Measurements from ENCODE around the gene MSI1. TPM values are rescaled to one million over a fixed set of nuclear protein-coding genes. Genes with fewer than 3 reads are reported as not detected.

Gene MSI1
- total RNA-seq, 1 experiment from 2014 or later = 1.7 TPM

DNA sequence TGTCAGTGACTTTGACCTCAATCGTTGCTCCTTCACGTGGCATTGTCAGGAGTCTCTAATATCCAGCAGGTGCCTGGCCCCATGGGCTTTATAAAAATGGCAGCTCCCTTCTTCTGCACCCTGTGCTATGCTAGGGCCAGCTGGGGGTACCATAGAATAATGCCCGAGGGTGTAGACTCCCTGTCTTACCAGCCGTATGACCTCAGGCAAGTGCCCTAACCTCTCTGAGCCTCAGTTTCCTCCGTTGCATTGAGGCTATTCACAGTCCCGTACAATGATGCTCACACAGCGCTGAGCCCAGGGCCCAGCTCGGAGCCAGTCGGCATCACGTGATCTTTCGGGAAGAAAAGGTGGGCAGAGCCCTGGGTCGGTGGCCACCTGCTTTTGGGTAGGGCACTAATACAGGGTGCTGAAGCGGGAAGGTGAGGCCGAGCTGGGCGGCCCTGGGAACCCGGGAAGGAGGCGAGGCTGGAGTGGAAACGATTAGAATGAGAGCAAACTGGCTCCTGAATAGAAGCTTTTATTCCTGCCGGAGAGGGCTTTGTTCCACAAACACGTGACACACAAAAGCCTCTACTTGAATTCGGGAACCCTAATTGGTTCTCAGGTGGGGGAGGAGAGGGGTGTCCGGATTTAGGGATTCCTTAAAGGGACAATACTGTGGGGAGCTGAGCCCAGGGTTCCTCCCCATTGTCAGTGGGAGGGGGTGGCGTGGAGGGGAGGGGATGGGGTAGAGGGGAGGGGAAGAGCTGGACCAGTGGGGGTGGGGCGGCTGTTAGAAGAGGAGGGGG, 19.9 kb upstream of the MSI1 start:
- Histone ChIP-seq H3K9me3 (ENCODE audit: insufficient read depth, low read depth) (no peaks in the 10 kb centered on the region), H3K4me1 (replicated peaks; ENCODE audit: insufficient read depth) (peaks cover 2% of the 10 kb centered on the region), H3K79me2 (ENCODE audit: low read depth) (no peaks in the 10 kb centered on the region), H2AFZ (no peak overlapping the region), H3F3A (ENCODE audit: insufficient read depth, low read depth) (peaks cover 4% of the 10 kb centered on the region; the same call in 1 of the 2 replicates), H4K20me1 (ENCODE audit: insufficient read depth) (no peaks in the 10 kb centered on the region), H3K4me3 (no peak overlapping the region), H3K9me2 (ENCODE audit: insufficient read depth) (no peaks in the 10 kb centered on the region), H3K36me3 (ENCODE audit: low read depth) (no peaks in the 10 kb centered on the region), H3K27me3 (ENCODE audit: insufficient read depth, low read depth) (no peaks in the 10 kb centered on the region), H3K4me2 (no peak overlapping the region), H3K27ac (no peak overlapping the region)
- intact Hi-C loops (cut with micrococcal nuclease; ENCODE audit: unreplicated experiment) = no loop called here
- CTCF ChIA-PET = interaction anchor here (0.6 kb wide), 1 partner anchor 21 kb away, joined by 5 read pairs; no protein-coding TSS in a partner anchor
- BruUV-seq (replicated peaks) = no TSS peak
- DNase-seq = no peak
- no peak for TF ChIP-seq EZH2 (IDR thresholded peaks at IDR 0.05; ENCODE audit: low read depth)
- TF ChIP-seq, protein P1, sequence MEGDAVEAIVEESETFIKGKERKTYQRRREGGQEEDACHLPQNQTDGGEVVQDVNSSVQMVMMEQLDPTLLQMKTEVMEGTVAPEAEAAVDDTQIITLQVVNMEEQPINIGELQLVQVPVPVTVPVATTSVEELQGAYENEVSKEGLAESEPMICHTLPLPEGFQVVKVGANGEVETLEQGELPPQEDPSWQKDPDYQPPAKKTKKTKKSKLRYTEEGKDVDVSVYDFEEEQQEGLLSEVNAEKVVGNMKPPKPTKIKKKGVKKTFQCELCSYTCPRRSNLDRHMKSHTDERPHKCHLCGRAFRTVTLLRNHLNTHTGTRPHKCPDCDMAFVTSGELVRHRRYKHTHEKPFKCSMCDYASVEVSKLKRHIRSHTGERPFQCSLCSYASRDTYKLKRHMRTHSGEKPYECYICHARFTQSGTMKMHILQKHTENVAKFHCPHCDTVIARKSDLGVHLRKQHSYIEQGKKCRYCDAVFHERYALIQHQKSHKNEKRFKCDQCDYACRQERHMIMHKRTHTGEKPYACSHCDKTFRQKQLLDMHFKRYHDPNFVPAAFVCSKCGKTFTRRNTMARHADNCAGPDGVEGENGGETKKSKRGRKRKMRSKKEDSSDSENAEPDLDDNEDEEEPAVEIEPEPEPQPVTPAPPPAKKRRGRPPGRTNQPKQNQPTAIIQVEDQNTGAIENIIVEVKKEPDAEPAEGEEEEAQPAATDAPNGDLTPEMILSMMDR (conservative IDR thresholded peaks at IDR 0.05) = no peak
- POLR2A ChIA-PET (ENCODE audit: unreplicated experiment) = interaction anchor here (0.7 kb wide), 1 partner anchor 17 kb away, joined by 5 read pairs; no protein-coding TSS in a partner anchor

DNA sequence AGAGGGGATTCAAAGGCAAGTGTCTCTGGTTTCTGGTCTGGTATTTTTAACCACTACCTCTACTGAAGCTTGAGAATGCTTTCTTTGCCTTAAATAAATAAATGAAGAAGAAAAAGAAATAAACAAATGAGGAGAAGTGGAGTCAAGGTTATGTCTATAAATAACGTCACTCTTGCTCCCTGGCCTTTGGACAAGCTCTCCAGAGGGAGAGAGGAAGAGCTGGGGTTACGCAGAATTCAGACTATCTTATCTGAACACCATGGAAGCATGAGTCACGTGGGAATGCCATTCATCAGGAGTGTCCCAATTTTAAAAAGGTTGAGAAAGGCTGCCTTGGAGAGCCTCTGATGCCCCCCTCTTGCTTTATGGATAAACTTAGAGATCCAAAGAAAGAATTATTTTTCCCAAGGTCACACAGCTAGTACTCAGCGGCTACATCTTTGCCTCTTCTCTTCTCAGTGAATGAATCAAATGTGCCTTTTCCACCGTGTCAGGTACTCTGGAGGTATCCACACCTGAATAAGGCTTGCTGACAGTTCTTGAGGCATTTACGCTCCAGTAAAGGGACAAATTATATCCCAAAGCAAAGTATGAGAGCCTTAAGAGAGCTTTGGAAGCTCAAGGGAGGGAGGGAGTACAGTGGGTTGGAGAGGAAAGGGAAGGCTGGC, 12.9 kb upstream of the MSI1 start:
- no peak overlapping the region for H3K4me2 ChIP-seq
- no peaks in the 10 kb centered on the region for H3K9me2 ChIP-seq (ENCODE audit: insufficient read depth)
- POLR2A ChIA-PET (ENCODE audit: unreplicated experiment) = no interaction called here
- TF ChIP-seq, protein P1 (conservative IDR thresholded peaks at IDR 0.05) = no peak
- TF ChIP-seq EZH2 (IDR thresholded peaks at IDR 0.05; ENCODE audit: low read depth) = no peak
- no TSS peak for BruUV-seq (replicated peaks)
- H3K79me2 ChIP-seq (ENCODE audit: low read depth) = no peaks in the 10 kb centered on the region
- H3K27ac ChIP-seq = no peak overlapping the region
- no peaks in the 10 kb centered on the region for H3K4me1 ChIP-seq (replicated peaks; ENCODE audit: insufficient read depth)
- H4K20me1 ChIP-seq (ENCODE audit: insufficient read depth) = no peaks in the 10 kb centered on the region
- CTCF ChIA-PET = no interaction called here
- no peaks in the 10 kb centered on the region for H3K9me3 ChIP-seq (ENCODE audit: insufficient read depth, low read depth)
- no peaks in the 10 kb centered on the region for H3F3A ChIP-seq (ENCODE audit: insufficient read depth, low read depth)
- intact Hi-C loops (cut with micrococcal nuclease; ENCODE audit: unreplicated experiment) = no loop called here
- DNase-seq = no peak
- no peaks in the 10 kb centered on the region for H3K36me3 ChIP-seq (ENCODE audit: low read depth)
- no peaks in the 10 kb centered on the region for H3K27me3 ChIP-seq (ENCODE audit: insufficient read depth, low read depth)
- no peak overlapping the region for H3K4me3 ChIP-seq
- H2AFZ ChIP-seq = no peak overlapping the region

DNA sequence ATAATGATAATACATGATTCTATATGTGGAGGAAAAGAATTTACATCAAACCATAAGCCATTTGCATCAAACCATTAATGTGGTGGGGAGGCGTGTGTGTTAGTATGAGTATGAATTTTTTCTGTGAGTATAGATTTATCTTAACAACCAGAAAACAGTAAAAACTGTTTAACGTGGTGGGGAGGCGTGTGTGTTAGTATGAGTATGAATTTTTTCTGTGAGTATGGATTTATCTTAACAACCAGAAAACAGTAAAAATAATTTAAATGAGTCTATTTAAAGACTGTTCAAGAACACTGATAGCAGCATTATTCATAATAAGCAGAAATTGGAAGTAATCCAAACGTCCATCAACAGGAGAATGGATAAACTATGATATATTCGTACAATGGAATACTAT, 9.1 kb upstream of the MSI1 start:
- no peak for TF ChIP-seq EZH2 (IDR thresholded peaks at IDR 0.05; ENCODE audit: low read depth)
- TF ChIP-seq, protein P1 (conservative IDR thresholded peaks at IDR 0.05) = no peak
- Histone ChIP-seq H4K20me1 (ENCODE audit: insufficient read depth) (no peaks in the 10 kb centered on the region), H3K4me3 (no peak overlapping the region), H3K27ac (no peak overlapping the region), H3K4me1 (replicated peaks; ENCODE audit: insufficient read depth) (no peaks in the 10 kb centered on the region), H3F3A (ENCODE audit: insufficient read depth, low read depth) (no peaks in the 10 kb centered on the region), H3K36me3 (ENCODE audit: low read depth) (no peaks in the 10 kb centered on the region), H2AFZ (no peak overlapping the region), H3K79me2 (ENCODE audit: low read depth) (no peaks in the 10 kb centered on the region), H3K27me3 (ENCODE audit: insufficient read depth, low read depth) (0 out of 2 replicates have a peak, but pooled peaks cover 7% of the 10 kb centered on the region), H3K4me2 (no peak overlapping the region), H3K9me2 (ENCODE audit: insufficient read depth) (no peaks in the 10 kb centered on the region), H3K9me3 (ENCODE audit: insufficient read depth, low read depth) (no peaks in the 10 kb centered on the region)
- no peak for DNase-seq
- ChIA-PET CTCF (interaction anchor here (0.6 kb wide), 1 partner anchor 292 kb away, joined by 5 read pairs; no protein-coding TSS in a partner anchor), POLR2A (ENCODE audit: unreplicated experiment) (no interaction called here)
- no TSS peak for BruUV-seq (replicated peaks)
- intact Hi-C loops (cut with micrococcal nuclease; ENCODE audit: unreplicated experiment) = no loop called here
